Fibroblast of gingiva (primary cell): ENCODE results near the gene ABCG2.
"Not testable (repeated sequence)": the region's sequence is repeated elsewhere in the genome, so short reads cannot be mapped to it uniquely, and the experiment has no call there.

Experiments used
- DNase-seq: peaks from one replicate; pipeline ENCODE4 v3.0.0-alpha.2; 2011; ENCODE audit warnings: low read depth

Gene ABCG2

DNA sequence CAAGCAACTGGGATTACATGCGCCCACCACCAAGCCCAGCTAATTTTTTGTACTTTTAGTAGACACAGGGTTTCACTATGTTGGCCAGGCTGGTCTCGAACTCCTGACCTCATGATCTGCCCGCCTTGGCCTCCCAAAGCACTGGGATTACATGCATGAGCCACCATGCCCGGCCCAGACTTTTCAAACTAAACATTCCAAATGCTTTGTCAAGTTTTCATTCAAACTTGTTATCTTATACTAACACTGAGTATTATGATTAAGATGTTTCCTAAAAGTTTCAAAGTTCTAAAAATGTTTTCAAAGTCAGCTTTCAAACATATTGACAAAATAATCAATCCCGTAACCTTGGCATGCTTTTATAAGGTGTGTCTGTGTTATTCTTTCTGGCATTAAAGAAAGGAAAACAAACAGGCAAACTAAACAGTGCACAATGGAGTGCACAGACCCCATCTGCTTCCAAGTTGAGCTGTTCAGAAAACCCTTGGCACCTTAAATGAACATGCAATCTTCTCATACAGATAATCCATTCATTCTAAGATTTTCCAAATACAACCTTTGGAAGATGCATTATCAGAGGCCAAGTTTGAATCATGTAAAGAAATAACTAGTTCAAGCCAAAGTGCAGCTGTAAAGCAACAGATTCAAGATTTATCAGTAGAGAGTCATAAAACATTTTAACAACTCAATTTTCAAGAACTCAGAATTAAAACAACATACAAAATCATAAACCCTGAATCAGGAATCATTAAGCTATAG is 49.1 kb downstream of the ABCG2 start:
- no peak for DNase-seq

DNA sequence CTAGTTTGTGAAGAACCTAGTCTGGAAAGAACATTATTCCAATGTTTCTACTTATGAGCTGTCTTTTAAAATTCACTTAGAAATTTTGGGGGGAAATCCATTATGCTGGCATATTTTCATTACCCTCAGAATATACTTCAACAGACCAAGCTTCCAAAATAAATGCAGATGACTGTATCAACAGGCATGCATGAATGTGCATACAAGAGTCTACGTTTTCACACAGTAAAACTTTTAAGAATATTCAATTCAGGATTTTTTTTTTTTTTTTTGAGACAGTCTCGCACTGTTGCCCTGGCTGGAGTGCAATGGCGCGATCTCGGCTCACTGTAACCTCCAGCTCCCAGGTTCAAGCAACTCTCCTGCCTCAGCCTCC is 49.7 kb downstream of the ABCG2 start:
- no peak for DNase-seq

DNA sequence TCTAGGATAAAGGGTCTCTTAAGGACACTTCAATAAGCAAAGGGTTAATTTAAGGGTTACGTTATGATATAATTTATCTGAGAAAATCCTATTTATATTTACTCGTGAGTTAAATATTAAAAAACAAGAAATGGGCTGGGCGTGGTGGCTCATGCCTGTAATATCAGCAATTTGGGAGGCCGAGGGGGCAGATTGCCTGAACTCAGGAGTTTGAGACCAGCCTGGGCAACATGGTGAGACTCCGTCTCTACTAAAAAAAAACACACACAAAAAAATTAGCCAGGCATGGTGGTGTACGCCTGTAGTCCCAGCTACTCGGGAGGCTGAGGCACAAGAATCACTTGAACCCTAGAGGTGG is 50.4 kb downstream of the ABCG2 start:
- DNase-seq, result not testable (repeated sequence)

DNA sequence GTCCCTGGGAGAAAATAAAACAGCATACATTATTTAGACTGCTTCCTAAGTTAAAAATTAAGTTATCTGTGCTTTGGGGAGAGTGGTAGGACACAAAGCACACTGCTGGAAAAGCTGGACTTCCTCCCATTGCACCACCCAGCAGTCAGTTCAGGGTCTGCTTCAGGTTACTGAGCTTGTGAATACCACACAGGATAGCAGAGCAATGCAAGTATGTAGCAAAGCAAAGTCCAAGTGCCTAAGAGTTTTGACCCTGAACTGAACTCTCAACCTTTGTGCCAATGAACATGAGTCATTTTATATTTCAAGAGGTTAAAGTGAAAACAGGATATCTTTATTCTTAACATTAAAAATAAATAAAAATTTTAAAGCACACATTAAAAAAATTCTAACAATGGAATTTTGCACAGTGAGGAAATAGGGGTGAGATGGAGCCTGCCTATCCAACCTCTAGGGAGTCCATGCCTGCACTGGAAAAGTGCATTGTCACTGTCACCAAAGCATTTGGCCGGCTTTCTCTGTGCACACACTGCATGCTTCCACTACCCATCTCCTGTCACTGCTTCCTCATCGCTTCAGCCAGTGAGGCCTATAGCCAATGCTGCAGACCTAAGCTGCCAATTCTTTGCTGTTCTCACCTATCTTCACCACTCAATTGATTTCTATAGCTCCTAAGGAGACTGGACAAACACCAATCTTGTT is 50.9 kb downstream of the ABCG2 start:
- peak; percentile 41 for DNase-seq

DNA sequence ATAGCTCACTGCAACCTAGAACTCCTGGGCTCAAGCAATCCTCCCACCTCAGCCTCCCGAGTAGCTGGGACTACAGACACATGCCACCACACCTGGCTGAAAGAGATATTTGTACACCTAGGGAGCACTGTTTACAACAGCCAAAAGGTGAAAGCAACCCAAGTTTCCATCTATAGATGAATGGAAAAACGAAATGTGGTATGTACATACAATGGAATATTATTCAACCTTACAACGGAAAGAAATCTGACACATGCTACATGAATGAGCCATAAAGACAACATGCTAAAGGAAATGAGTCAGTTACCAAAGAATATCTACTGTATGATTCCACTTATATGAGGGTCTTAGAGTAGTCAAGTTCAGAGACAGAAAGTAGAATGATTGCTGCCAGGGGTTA is 52.2 kb downstream of the ABCG2 start:
- DNase-seq, result no peak

- peak; percentile 42 for DNase-seq
Measured at GRCh38 chr4:88104902-88105610, 53.4 kb downstream of the ABCG2 start.

GRCh38 chr4:88102026-88102425 is 56.4 kb downstream of the ABCG2 start:
- DNase-seq, result no peak

GRCh38 chr4:88101165-88101564 is 57.3 kb downstream of the ABCG2 start:
- DNase-seq, result no peak

DNA sequence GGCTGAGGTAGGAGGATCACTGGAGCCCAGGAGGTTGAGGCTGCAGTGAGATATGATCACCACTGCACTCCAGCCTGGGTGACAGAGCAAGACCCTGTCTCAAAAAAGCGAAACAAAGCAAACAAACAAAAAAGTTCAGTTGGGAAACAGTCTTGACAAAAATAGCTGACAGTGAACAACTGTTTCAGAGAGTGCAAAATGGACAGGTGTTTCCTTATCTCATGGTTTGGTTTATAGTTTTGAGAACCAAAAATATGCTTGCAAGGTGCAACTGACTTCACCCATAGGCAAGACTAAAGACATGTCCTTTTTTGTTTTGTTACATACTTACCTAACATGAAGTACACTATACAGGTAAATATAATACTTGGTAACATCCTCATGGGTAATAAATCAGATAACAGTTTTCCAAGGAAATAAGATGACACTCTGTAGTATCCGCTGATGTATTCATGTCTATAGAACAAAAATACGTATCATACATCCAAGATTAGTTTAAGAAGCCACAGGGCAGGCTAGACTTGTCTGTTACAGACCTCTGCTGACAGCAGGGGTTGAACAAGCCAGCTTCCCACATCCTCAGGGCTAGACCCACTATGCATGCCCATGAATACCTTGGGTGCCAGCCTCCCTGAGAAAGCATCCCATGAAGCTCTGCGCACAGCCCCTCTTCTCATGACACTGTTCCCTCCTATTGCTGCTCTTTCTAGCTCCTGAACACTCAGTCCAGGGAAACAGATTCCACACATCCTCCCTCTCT is 59.3 kb downstream of the ABCG2 start:
- no peak for DNase-seq

- no peak for DNase-seq
Measured at GRCh38 chr4:88097781-88098180, 60.7 kb downstream of the ABCG2 start.

DNA sequence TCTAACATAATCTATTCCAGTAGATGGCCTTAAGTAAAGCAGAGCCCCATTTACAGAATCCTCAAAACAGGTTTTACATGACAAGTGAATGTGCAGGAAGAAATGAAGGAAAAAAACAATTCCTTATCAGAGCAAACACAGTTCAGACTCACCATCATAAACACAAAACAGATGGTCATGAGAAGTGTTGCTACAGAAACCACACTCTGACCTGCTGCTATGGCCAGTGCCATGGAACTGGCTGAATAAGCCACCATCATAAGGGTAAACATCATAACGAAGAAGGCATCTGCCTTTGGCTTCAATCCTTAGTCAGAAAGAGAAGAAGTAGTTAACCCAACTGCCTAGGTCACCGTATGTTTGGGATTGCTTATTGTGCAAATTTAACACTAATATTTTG is 61.1 kb downstream of the ABCG2 start:
- DNase-seq, result peak; percentile 51

- DNase-seq, result no peak
Measured at GRCh38 chr4:88093874-88094273, 64.6 kb downstream of the ABCG2 start.

GRCh38 chr4:88091378-88091777 is 67.1 kb downstream of the ABCG2 start:
- DNase-seq, result no peak

DNA sequence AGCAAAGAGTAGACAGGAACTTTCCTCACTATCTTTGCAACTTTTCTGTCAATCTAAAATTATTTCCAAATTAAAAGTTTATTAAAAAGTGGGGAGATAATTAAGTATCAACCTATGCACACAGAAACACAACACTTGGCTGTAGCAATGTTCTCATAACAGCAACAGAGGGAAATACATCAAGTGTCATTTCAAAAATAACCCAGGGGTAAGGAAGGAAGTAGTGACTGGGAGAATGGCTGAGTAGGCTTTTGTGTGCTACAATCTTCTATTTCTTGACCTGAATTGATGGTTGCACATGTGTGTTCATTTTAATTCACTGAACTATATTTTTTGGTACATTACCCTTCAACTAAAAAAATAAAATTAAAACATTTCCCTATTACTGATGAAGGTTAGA is 67.5 kb downstream of the ABCG2 start:
- no peak for DNase-seq

DNA sequence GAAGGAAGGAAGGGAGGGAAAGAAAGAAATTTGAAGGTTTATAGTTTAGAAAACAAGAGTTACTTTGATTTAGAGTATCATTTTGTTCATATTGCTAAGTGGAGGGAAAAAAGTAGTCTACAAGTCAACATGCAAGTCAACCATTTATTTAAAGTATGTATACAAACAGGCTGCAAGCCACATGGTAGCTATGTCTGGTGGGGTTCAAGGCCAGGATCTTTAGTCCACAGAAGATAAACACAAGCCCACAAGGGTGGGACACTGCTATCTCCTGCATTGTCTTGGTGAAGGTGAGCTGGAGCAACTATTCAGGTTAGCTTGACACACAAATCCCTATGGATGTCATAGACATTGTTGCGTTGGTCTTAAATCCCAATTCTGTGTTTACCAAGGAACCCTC is 71.4 kb downstream of the ABCG2 start:
- no peak for DNase-seq

- no peak for DNase-seq
Measured at GRCh38 chr4:88080626-88081025, 77.8 kb downstream of the ABCG2 start.

GRCh38 chr4:88078579-88078978 is 79.9 kb downstream of the ABCG2 start:
- DNase-seq, result no peak

DNA sequence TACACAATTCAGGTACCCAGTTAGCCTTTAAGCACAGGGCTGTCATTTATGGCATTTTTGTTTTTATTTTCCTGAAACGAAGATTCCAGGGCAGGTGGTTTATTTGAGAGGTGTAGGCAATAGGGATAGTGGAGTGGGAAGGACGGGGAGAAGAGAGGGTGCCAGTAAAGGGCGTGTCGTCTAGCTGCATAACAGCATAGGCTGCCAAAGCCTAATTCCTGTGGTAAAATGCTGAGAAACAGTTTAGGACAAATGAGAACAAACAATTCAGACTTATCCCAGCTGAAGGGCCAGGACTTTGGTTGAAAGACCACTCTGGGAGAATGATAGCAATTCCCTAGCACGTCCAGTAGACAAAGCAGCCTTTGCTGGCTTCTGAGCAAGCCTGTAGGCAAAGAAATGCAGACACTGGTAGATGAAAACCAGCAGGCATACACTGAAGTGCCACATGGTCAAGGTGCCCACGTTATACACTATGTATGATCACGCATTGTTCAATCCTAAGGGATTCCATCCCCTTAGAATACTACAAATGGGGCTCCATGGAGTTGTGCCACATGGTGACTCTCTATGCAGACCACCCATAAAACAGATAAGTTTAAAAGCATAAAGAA is 80.4 kb downstream of the ABCG2 start:
- peak; percentile 21 for DNase-seq

DNA sequence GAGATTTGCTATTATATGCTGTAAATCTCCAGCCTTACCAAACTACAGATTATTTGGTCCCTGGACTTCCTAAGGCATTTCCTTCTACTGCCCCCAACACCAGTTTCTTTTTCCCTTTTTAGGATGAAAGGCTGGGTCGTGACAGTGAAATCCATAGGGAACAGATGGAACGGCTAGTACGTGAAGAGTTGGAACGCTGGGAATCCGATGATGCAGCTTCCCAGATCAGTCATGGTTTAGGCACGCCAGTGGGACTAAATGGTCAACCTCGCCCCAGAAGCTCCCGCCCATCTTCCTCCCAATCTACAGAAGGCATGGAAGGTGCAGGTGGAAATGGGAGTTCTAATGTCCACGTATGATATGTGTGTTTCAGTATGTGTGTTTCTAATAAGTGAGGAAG is 83.1 kb downstream of the ABCG2 start:
- DNase-seq, result no peak

GRCh38 chr4:88070031-88070430 is 88.4 kb downstream of the ABCG2 start:
- no peak for DNase-seq

- DNase-seq, result no peak
Measured at GRCh38 chr4:88064410-88064809, 94.0 kb downstream of the ABCG2 start.
